GM23338 (cell line): ENCODE measurements around the gene CHCHD3. TPM values are rescaled to one million over a fixed set of nuclear protein-coding genes. Genes with fewer than 3 reads are reported as not detected.

Source experiments
- ATAC-seq: fragments of 200-7000 bp; cut with Tn5 transposase; 3 replicates; pipeline ENCODE4 v1.9.1; 2020
- DNase-seq: peaks from one replicate; pipeline ENCODE4 v3.0.0-alpha.2; 2015; ENCODE audit warnings: low spot score
- H2AFZ ChIP-seq: fragments of 200-600 bp; sonication (generic); 2 replicates; pipeline ENCODE4 v1.8.0; 2016; ENCODE audit warnings: antibody characterized with exemption, mild to moderate bottlenecking, moderate library complexity
- H3F3A ChIP-seq: fragments of 200-600 bp; sonication (generic); replicated peaks from 2 replicates; pipeline ENCODE4 v1.8.0; 2017; ENCODE audit warnings: antibody characterized with exemption, mixed run types, low read depth
- H3K27ac ChIP-seq: fragments of 200-600 bp; sonication (generic); 2 replicates; pipeline ENCODE4 v1.6.1; 2016; ENCODE audit warnings: low read depth
- H3K27me3 ChIP-seq: fragments of 200-600 bp; sonication (generic); 2 replicates; pipeline ENCODE4 v1.8.0; 2016; ENCODE audit warnings: mild to moderate bottlenecking, mixed run types, moderate library complexity; ENCODE audit not compliant: insufficient read depth
- H3K36me3 ChIP-seq: fragments of 200-600 bp; sonication (generic); 2 replicates; pipeline ENCODE4 v1.8.0; 2016; ENCODE audit warnings: mild to moderate bottlenecking; ENCODE audit not compliant: insufficient read depth
- H3K4me1 ChIP-seq: fragments of 200-600 bp; sonication (generic); 2 replicates; pipeline ENCODE4 v1.8.0; 2016; ENCODE audit warnings: mild to moderate bottlenecking, moderate library complexity; ENCODE audit not compliant: insufficient read depth
- H3K4me2 ChIP-seq: fragments of 200-600 bp; sonication (generic); 2 replicates; pipeline ENCODE4 v1.7.1; 2017; ENCODE audit warnings: mixed run types
- H3K4me3 ChIP-seq: fragments of 200-600 bp; sonication (generic); 2 replicates; pipeline ENCODE4 v1.6.1; 2016; ENCODE audit warnings: mixed run types
- H3K79me2 ChIP-seq: fragments of 200-600 bp; sonication (generic); replicated peaks from 2 replicates; pipeline ENCODE4 v1.8.0; 2017; ENCODE audit warnings: mild to moderate bottlenecking; ENCODE audit not compliant: insufficient read depth
- H3K9me2 ChIP-seq: fragments of 200-600 bp; sonication (generic); 2 replicates; pipeline ENCODE4 v1.8.0; 2017; ENCODE audit not compliant: insufficient read depth
- H4K20me1 ChIP-seq: fragments of 200-600 bp; sonication (generic); replicated peaks from 2 replicates; pipeline ENCODE4 v1.8.0; 2017; ENCODE audit warnings: mild to moderate bottlenecking; ENCODE audit not compliant: insufficient read depth
- H3K27ac Mint-ChIP-seq: 2 replicates; pipeline ENCODE4 v1.8.0; 2020; ENCODE audit warnings: inconsistent platforms, mild to moderate bottlenecking, moderate library complexity, mixed read lengths
- H3K27me3 Mint-ChIP-seq: 3 replicates; pipeline ENCODE4 v1.8.0; 2022; ENCODE audit warnings: low read depth, mild to moderate bottlenecking, moderate library complexity, mixed read lengths, inconsistent platforms; ENCODE audit not compliant: insufficient read depth, poor library complexity
- H3K36me3 Mint-ChIP-seq: 3 replicates; pipeline ENCODE4 v1.8.0; 2021; ENCODE audit warnings: low read depth, mild to moderate bottlenecking, inconsistent platforms, moderate library complexity, mixed read lengths
- H3K4me1 Mint-ChIP-seq: 3 replicates; pipeline ENCODE4 v1.8.0; 2020; ENCODE audit warnings: mild to moderate bottlenecking, inconsistent platforms, mixed read lengths
- H3K4me3 Mint-ChIP-seq: 3 replicates; pipeline ENCODE4 v1.8.0; 2021; ENCODE audit warnings: moderate library complexity, mild to moderate bottlenecking, inconsistent platforms, mixed read lengths
- H3K9me3 Mint-ChIP-seq: 3 replicates; pipeline ENCODE4 v1.8.0; 2020; ENCODE audit warnings: moderate library complexity, mild to moderate bottlenecking, inconsistent platforms, mixed read lengths
- CREB1 ChIP-seq: fragments of 250-450 bp; sonication (Bioruptor Pico); IDR thresholded peaks from 2 replicates; pipeline ENCODE4 v1.5.0; 2020; ENCODE audit warnings: low read depth, mild to moderate bottlenecking, moderate library complexity
- EZH2phosphoT487 ChIP-seq: fragments of 200-600 bp; sonication (generic); IDR thresholded peaks from one replicate; pipeline ENCODE4 v1.8.1; 2018; ENCODE audit warnings: antibody characterized with exemption; ENCODE audit not compliant: unreplicated experiment
- JUNB ChIP-seq: IDR thresholded peaks from one replicate; pipeline ENCODE4 v1.6.1; 2016; ENCODE audit warnings: antibody characterized with exemption; ENCODE audit not compliant: unreplicated experiment
- STAT1 ChIP-seq: IDR thresholded peaks from one replicate; pipeline ENCODE4 v1.6.1; 2016; ENCODE audit warnings: antibody characterized with exemption; ENCODE audit not compliant: unreplicated experiment
- ZNF114 ChIP-seq: fragments of 250-450 bp; sonication (Bioruptor Pico); IDR thresholded peaks from 2 replicates; pipeline ENCODE4 v1.5.0; 2020; ENCODE audit warnings: mild to moderate bottlenecking, moderate library complexity
- ZNF331 ChIP-seq: fragments of 250-450 bp; sonication (Bioruptor Pico); IDR thresholded peaks from 2 replicates; pipeline ENCODE4 v1.5.0; 2020; ENCODE audit warnings: low read depth, mild to moderate bottlenecking, moderate library complexity
- polyA plus RNA-seq: library from polyadenylated mRNA; unstranded; fragments of >200 nt; fragmentation: Nextera tagmentation; extraction: Ambion mirVana; gene quantifications from 2 replicates; pipeline ENCODE4 v1.2.1, GENCODE V29; 2016
- total RNA-seq: library from RNA; depleted of rRNA; stranded (reverse); fragments of >200 nt; shearing (Covaris generic); gene quantifications from 2 replicates; pipeline ENCODE4 v1.2.3, GENCODE V29; 2014
- TF ChIP-seq, protein P1 (sequence below), 2 experiments: fragments of 200-600 bp in 1 of 2; sonication (generic) in 1 of 2; conservative IDR thresholded peaks; 2 replicates each; pipeline versions ENCODE4 v1.5.1 to v1.6.1; 2016 to 2017; ENCODE audit warnings: antibody characterized with exemption in 2 of 2, low read depth in 2 of 2, mild to moderate bottlenecking in 2 of 2, moderate library complexity in 1 of 2
- TF ChIP-seq, protein P2 (sequence below): fragments of 250-450 bp; sonication (Bioruptor Pico); IDR thresholded peaks from 2 replicates; pipeline ENCODE4 v1.5.0; 2020; ENCODE audit warnings: mild to moderate bottlenecking, moderate library complexity
- TF ChIP-seq, protein P3 (sequence below): IDR thresholded peaks from 2 replicates; pipeline ENCODE4 v1.6.1; 2016; ENCODE audit warnings: antibody characterized with exemption

The CHCHD3 gene
- total and polyA plus RNA-seq, 2 experiments from 2014 or later: 107 to 131 TPM

DNA sequence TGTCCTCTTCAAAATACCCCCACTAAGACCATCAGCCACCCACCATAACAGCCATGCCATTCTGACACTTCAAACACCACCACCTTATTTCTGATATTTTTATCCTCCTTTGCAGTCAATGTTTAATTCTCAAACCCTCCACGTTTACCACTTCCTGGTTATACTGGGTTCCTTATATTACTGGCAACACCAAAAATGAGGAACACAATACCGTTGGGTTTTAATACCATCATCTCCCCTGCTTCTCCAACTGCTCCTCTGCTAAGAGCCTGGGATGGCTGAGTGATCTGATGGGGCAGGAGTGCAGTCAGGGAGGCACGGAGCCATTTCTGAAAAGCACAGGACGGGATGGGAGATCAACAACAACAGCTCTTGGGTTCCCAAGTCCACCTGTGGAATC lies 140.5 kb downstream of the CHCHD3 start (continued):
- TF ChIP-seq, protein P1, sequence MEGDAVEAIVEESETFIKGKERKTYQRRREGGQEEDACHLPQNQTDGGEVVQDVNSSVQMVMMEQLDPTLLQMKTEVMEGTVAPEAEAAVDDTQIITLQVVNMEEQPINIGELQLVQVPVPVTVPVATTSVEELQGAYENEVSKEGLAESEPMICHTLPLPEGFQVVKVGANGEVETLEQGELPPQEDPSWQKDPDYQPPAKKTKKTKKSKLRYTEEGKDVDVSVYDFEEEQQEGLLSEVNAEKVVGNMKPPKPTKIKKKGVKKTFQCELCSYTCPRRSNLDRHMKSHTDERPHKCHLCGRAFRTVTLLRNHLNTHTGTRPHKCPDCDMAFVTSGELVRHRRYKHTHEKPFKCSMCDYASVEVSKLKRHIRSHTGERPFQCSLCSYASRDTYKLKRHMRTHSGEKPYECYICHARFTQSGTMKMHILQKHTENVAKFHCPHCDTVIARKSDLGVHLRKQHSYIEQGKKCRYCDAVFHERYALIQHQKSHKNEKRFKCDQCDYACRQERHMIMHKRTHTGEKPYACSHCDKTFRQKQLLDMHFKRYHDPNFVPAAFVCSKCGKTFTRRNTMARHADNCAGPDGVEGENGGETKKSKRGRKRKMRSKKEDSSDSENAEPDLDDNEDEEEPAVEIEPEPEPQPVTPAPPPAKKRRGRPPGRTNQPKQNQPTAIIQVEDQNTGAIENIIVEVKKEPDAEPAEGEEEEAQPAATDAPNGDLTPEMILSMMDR (conservative IDR thresholded peaks at IDR 0.05; ENCODE audit: low read depth in 2 of 2): no peak

DNA sequence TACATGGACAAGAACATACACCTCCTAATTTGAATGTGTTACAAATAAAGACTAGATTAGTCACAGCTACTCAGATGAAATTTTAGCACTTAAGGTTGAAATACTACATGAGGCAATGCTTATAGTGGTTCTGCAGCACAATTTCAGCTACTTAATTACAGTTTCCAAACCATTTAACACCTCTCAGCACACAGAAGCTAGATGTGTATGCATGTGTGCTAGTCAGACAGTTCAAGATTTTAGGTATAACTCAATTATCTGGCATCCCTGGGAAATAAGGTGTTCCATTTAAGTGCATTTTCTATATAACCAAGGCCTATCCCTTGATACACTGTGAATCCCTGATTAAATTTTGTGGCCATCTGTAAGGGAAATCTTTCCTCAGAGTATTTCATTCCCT lies 141.8 kb downstream of the CHCHD3 start:
- H3K27me3 ChIP-seq: no peaks in the 10 kb centered on the region

DNA sequence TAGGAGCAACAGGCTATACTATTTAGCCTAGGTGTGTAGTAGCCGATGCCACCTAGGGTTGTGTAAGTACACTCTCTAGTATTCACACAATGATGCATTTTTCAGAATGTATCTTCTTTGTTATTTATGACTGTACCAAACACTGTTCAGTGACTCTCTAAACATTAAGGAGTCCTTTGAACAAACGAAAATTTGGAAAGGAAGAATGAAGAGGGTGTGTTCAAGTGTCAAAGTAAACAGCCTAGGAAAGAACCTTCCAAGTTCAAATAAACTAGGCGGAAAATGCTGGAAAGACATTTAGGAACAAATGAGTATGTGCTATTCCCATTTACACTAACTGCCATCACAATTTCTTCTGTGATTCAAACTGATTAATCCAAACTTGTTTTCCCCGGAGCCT lies 142.4 kb downstream of the CHCHD3 start:
- no peak for ATAC-seq
- TF ChIP-seq, protein P2, sequence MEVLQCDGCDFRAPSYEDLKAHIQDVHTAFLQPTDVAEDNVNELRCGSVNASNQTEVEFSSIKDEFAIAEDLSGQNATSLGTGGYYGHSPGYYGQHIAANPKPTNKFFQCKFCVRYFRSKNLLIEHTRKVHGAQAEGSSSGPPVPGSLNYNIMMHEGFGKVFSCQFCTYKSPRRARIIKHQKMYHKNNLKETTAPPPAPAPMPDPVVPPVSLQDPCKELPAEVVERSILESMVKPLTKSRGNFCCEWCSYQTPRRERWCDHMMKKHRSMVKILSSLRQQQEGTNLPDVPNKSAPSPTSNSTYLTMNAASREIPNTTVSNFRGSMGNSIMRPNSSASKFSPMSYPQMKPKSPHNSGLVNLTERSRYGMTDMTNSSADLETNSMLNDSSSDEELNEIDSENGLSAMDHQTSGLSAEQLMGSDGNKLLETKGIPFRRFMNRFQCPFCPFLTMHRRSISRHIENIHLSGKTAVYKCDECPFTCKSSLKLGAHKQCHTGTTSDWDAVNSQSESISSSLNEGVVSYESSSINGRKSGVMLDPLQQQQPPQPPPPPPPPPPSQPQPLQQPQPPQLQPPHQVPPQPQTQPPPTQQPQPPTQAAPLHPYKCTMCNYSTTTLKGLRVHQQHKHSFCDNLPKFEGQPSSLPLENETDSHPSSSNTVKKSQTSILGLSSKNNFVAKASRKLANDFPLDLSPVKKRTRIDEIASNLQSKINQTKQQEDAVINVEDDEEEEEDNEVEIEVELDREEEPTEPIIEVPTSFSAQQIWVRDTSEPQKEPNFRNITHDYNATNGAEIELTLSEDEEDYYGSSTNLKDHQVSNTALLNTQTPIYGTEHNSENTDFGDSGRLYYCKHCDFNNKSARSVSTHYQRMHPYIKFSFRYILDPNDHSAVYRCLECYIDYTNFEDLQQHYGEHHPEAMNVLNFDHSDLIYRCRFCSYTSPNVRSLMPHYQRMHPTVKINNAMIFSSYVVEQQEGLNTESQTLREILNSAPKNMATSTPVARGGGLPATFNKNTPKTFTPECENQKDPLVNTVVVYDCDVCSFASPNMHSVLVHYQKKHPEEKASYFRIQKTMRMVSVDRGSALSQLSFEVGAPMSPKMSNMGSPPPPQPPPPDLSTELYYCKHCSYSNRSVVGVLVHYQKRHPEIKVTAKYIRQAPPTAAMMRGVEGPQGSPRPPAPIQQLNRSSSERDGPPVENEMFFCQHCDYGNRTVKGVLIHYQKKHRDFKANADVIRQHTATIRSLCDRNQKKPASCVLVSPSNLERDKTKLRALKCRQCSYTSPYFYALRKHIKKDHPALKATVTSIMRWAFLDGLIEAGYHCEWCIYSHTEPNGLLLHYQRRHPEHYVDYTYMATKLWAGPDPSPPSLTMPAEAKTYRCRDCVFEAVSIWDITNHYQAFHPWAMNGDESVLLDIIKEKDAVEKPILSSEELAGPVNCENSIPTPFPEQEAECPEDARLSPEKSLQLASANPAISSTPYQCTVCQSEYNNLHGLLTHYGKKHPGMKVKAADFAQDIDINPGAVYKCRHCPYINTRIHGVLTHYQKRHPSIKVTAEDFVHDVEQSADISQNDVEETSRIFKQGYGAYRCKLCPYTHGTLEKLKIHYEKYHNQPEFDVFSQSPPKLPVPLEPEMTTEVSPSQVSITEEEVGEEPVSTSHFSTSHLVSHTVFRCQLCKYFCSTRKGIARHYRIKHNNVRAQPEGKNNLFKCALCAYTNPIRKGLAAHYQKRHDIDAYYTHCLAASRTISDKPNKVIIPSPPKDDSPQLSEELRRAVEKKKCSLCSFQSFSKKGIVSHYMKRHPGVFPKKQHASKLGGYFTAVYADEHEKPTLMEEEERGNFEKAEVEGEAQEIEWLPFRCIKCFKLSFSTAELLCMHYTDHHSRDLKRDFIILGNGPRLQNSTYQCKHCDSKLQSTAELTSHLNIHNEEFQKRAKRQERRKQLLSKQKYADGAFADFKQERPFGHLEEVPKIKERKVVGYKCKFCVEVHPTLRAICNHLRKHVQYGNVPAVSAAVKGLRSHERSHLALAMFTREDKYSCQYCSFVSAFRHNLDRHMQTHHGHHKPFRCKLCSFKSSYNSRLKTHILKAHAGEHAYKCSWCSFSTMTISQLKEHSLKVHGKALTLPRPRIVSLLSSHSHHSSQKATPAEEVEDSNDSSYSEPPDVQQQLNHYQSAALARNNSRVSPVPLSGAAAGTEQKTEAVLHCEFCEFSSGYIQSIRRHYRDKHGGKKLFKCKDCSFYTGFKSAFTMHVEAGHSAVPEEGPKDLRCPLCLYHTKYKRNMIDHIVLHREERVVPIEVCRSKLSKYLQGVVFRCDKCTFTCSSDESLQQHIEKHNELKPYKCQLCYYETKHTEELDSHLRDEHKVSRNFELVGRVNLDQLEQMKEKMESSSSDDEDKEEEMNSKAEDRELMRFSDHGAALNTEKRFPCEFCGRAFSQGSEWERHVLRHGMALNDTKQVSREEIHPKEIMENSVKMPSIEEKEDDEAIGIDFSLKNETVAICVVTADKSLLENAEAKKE (CRISPR knock-in tag): no peak
- TF ChIP-seq EZH2phosphoT487 (no peak), CREB1 (no peak)
- TF ChIP-seq, protein P1 (conservative IDR thresholded peaks at IDR 0.05; ENCODE audit: low read depth in 2 of 2): no peak

More for the DNA sequence above, 141.8 kb downstream of the CHCHD3 start:
- H3K27ac ChIP-seq: no peak overlapping the region
- DNase-seq: no peak
- no peak overlapping the region for H3K4me3 ChIP-seq
- Mint-ChIP-seq H3K4me3 (no peak overlapping the region), H3K4me1 (peaks cover 15% of the 10 kb centered on the region), H3K27me3 (no peaks in the 10 kb centered on the region), H3K9me3 (peaks cover 3% of the 10 kb centered on the region; the same call in 1 of the 3 replicates), H3K36me3 (peaks cover 3% of the 10 kb centered on the region; the same call in 1 of the 3 replicates), H3K27ac (no peak overlapping the region)
- peaks cover 10% of the 10 kb centered on the region; the same call in 1 of the 2 replicates for H4K20me1 ChIP-seq
- no peaks in the 10 kb centered on the region for H3K9me2 ChIP-seq
- TF ChIP-seq JUNB (no peak), STAT1 (no peak), EZH2phosphoT487 (no peak), CREB1 (no peak), ZNF114 (CRISPR knock-in tag) (no peak), ZNF331 (no peak)
- TF ChIP-seq, protein P3, sequence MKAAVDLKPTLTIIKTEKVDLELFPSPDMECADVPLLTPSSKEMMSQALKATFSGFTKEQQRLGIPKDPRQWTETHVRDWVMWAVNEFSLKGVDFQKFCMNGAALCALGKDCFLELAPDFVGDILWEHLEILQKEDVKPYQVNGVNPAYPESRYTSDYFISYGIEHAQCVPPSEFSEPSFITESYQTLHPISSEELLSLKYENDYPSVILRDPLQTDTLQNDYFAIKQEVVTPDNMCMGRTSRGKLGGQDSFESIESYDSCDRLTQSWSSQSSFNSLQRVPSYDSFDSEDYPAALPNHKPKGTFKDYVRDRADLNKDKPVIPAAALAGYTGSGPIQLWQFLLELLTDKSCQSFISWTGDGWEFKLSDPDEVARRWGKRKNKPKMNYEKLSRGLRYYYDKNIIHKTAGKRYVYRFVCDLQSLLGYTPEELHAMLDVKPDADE: no peak
- H3K36me3 ChIP-seq: no peaks in the 10 kb centered on the region; the same call in 1 of the 2 replicates
- no peaks in the 10 kb centered on the region for H3F3A ChIP-seq
- peaks cover 22% of the 10 kb centered on the region for H3K79me2 ChIP-seq
- H2AFZ ChIP-seq: no peak overlapping the region
- H3K4me2 ChIP-seq: no peak overlapping the region
- ATAC-seq: no peak
- H3K4me1 ChIP-seq: no peaks in the 10 kb centered on the region

More for the DNA sequence above, 142.4 kb downstream of the CHCHD3 start:
- DNase-seq: no peak
- H3K27ac Mint-ChIP-seq: no peak overlapping the region; the same call in 1 of the 2 replicates
- no peaks in the 10 kb centered on the region for H3F3A ChIP-seq
- H3K36me3 Mint-ChIP-seq: peaks cover 3% of the 10 kb centered on the region; the same call in 1 of the 3 replicates
- H3K4me2 ChIP-seq: no peak overlapping the region
- H3K36me3 ChIP-seq: no peaks in the 10 kb centered on the region
- no peaks in the 10 kb centered on the region for H3K4me1 ChIP-seq
- peaks cover 10% of the 10 kb centered on the region; the same call in 1 of the 2 replicates for H4K20me1 ChIP-seq
- no peak overlapping the region for H3K4me3 Mint-ChIP-seq
- no peaks in the 10 kb centered on the region for H3K27me3 ChIP-seq
- H3K4me1 Mint-ChIP-seq: peaks cover 15% of the 10 kb centered on the region
- H3K79me2 ChIP-seq: peaks cover 22% of the 10 kb centered on the region
- H3K9me3 Mint-ChIP-seq: peaks cover 3% of the 10 kb centered on the region; the same call in 1 of the 3 replicates
- H3K27ac ChIP-seq: no peak overlapping the region
- H2AFZ ChIP-seq: no peak overlapping the region
- no peaks in the 10 kb centered on the region for H3K9me2 ChIP-seq
- H3K4me3 ChIP-seq: no peak overlapping the region
- H3K27me3 Mint-ChIP-seq: no peaks in the 10 kb centered on the region
